Neural cell (in vitro differentiated cells): Measurements from ENCODE around the gene CMYA5. TPM values are rescaled to one million over a fixed set of nuclear protein-coding genes. Genes with fewer than 3 reads are reported as not detected.

Source experiments
- H2AFZ ChIP-seq: fragments of 200-600, 300-800 bp; sonication (generic), shearing (Covaris generic); 2 replicates; pipeline ENCODE4 v1.6.0; 2014; ENCODE audit warnings: low read depth, mild to moderate bottlenecking, antibody characterized with exemption, low read length, moderate library complexity
- H3F3A ChIP-seq: fragments of 200-600 bp; shearing (Covaris generic); 2 replicates; pipeline ENCODE4 v1.6.1; 2016; ENCODE audit warnings: mild to moderate bottlenecking, moderate library complexity, mixed read lengths, antibody characterized with exemption, low read length; ENCODE audit not compliant: insufficient read depth, poor library complexity, severe bottlenecking
- H3K27ac ChIP-seq: fragments of 200-600, 300-800 bp; sonication (generic), shearing (Covaris generic); 2 replicates; pipeline ENCODE4 v1.5.1; 2014; ENCODE audit warnings: mild to moderate bottlenecking, low read length, moderate library complexity
- H3K27me3 ChIP-seq: fragments of 300-800, 200-600 bp; sonication (generic), shearing (Covaris generic); 2 replicates; pipeline ENCODE4 v1.6.0; 2014; ENCODE audit warnings: mild to moderate bottlenecking, low read depth, low read length, moderate library complexity; ENCODE audit not compliant: insufficient read depth
- H3K36me3 ChIP-seq: fragments of 300-800, 200-600 bp; sonication (generic), shearing (Covaris generic); 2 replicates; pipeline ENCODE4 v1.5.1; 2014; ENCODE audit warnings: mild to moderate bottlenecking, antibody characterized with exemption, low read length, moderate library complexity; ENCODE audit not compliant: insufficient read depth
- H3K4me2 ChIP-seq: fragments of 300-800, 200-600 bp; sonication (generic), shearing (Covaris generic); 2 replicates; pipeline ENCODE4 v1.6.0; 2014; ENCODE audit warnings: mild to moderate bottlenecking, low read length
- H3K4me3 ChIP-seq: fragments of 300-800, 200-600 bp; sonication (generic), shearing (Covaris generic); 2 replicates; pipeline ENCODE4 v1.5.1; 2014; ENCODE audit warnings: mild to moderate bottlenecking, low read length, moderate library complexity
- H3K79me2 ChIP-seq: fragments of 200-600 bp; shearing (Covaris generic); replicated peaks from 2 replicates; pipeline ENCODE4 v1.6.0; 2014; ENCODE audit warnings: mild to moderate bottlenecking, low read length, moderate library complexity; ENCODE audit not compliant: insufficient read depth
- H3K9ac ChIP-seq: fragments of 300-800, 200-600 bp; sonication (generic), shearing (Covaris generic); 2 replicates; pipeline ENCODE4 v1.6.1; 2016; ENCODE audit warnings: mild to moderate bottlenecking, low read length, mixed read lengths
- H3K9me2 ChIP-seq: fragments of 200-600 bp; shearing (Covaris generic); 2 replicates; pipeline ENCODE4 v1.6.1; 2016; ENCODE audit warnings: mild to moderate bottlenecking, low read length, mixed read lengths; ENCODE audit not compliant: insufficient read depth
- H3K9me3 ChIP-seq: fragments of 200-600, 300-800 bp; sonication (generic), shearing (Covaris generic); 2 replicates; pipeline ENCODE4 v1.6.1; 2016; ENCODE audit warnings: mild to moderate bottlenecking, mixed run types, low read length, moderate library complexity, mixed read lengths
- H4K20me1 ChIP-seq: fragments of 200-600 bp; shearing (Covaris generic); 2 replicates; pipeline ENCODE4 v1.6.1; 2016; ENCODE audit warnings: mild to moderate bottlenecking, mixed run types; ENCODE audit not compliant: insufficient read depth
- EP300 ChIP-seq: fragments of 450-650 bp; conservative IDR thresholded peaks from 2 replicates; pipeline ENCODE4 v1.6.1; 2014; ENCODE audit warnings: antibody characterized with exemption, mild to moderate bottlenecking, moderate library complexity; ENCODE audit not compliant: poor library complexity, severe bottlenecking
- EZH2 ChIP-seq: fragments of 200-600, 300-800 bp; shearing (Covaris generic), sonication (generic); IDR thresholded peaks from 2 replicates; pipeline ENCODE4 v1.6.1; 2014; ENCODE audit warnings: antibody characterized with exemption, low read length, borderline replicate concordance, mild to moderate bottlenecking; ENCODE audit not compliant: insufficient read depth, poor library complexity, severe bottlenecking
- MXI1 ChIP-seq: fragments of 450-650 bp; conservative IDR thresholded peaks from 2 replicates; pipeline ENCODE4 v1.6.1; 2014; ENCODE audit warnings: antibody characterized with exemption, mild to moderate bottlenecking; ENCODE audit not compliant: poor library complexity, severe bottlenecking
- POLR2AphosphoS5 ChIP-seq: IDR thresholded peaks from 2 replicates; pipeline ENCODE4 v1.6.1; 2012
- RAD21 ChIP-seq: fragments of 450-650 bp; conservative IDR thresholded peaks from 2 replicates; pipeline ENCODE4 v1.6.1; 2014; ENCODE audit warnings: antibody characterized with exemption, mild to moderate bottlenecking, moderate library complexity
- SMC3 ChIP-seq: fragments of 450-650 bp; conservative IDR thresholded peaks from 2 replicates; pipeline ENCODE4 v1.6.1; 2014; ENCODE audit warnings: antibody characterized with exemption, mild to moderate bottlenecking, moderate library complexity; ENCODE audit not compliant: poor library complexity
- TAF1 ChIP-seq: IDR thresholded peaks from 2 replicates; pipeline ENCODE4 v1.6.1; 2012; ENCODE audit warnings: low read depth
- polyA plus RNA-seq: library from polyadenylated mRNA; depleted of rRNA; stranded (reverse); fragments of >200 nt; gene quantifications from 2 replicates; pipeline ENCODE4 v1.2.3, GENCODE V29; 2014
- TF ChIP-seq, protein P1 (sequence below): fragments of 450-650 bp; IDR thresholded peaks from 2 replicates; pipeline ENCODE4 v1.5.1; 2014; ENCODE audit warnings: antibody characterized with exemption, mild to moderate bottlenecking, moderate library complexity; ENCODE audit not compliant: poor library complexity, severe bottlenecking
- TF ChIP-seq, protein P2 (sequence below): IDR thresholded peaks from 2 replicates; pipeline ENCODE4 v1.6.1; 2012; ENCODE audit warnings: borderline replicate concordance

The CMYA5 gene
- polyA plus RNA-seq, 1 donor from 2014 or later = 0.30 TPM

DNA sequence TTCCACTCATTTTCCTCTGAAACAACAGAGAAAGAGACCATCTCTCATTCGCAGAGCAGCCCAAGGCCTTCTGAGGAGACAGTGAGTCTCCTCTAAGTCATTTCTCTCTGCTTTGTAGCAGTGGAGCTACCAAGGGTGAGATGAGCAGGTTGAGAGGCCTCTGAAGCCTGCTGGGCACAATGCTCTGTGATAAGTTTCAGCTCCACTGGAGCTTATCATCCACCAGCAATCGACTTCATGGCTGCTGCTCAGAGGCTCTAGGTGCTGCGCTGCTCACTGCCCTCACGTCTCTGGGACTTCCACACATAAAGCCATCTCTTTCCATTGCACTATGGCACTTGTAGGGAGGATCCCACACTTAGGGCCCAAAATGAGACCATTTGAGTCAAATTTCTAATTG lies 96.3 kb downstream of the CMYA5 start:
- Histone ChIP-seq H3K79me2 (no peaks in the 10 kb centered on the region), H3K36me3 (no peaks in the 10 kb centered on the region), H3K9me3 (no peaks in the 10 kb centered on the region), H4K20me1 (no peaks in the 10 kb centered on the region), H3K9ac (no peak overlapping the region), H3K27me3 (no peaks in the 10 kb centered on the region), H3F3A (no peaks in the 10 kb centered on the region), H3K9me2 (no peaks in the 10 kb centered on the region), H3K27ac (no peak overlapping the region), H2AFZ (no peak overlapping the region), H3K4me3 (no peak overlapping the region), H3K4me2 (no peak overlapping the region)
- TF ChIP-seq POLR2AphosphoS5 (no peak), RAD21 (no peak), TAF1 (no peak), MXI1 (no peak), SMC3 (no peak), EP300 (no peak), EZH2 (no peak)
- TF ChIP-seq, protein P1, sequence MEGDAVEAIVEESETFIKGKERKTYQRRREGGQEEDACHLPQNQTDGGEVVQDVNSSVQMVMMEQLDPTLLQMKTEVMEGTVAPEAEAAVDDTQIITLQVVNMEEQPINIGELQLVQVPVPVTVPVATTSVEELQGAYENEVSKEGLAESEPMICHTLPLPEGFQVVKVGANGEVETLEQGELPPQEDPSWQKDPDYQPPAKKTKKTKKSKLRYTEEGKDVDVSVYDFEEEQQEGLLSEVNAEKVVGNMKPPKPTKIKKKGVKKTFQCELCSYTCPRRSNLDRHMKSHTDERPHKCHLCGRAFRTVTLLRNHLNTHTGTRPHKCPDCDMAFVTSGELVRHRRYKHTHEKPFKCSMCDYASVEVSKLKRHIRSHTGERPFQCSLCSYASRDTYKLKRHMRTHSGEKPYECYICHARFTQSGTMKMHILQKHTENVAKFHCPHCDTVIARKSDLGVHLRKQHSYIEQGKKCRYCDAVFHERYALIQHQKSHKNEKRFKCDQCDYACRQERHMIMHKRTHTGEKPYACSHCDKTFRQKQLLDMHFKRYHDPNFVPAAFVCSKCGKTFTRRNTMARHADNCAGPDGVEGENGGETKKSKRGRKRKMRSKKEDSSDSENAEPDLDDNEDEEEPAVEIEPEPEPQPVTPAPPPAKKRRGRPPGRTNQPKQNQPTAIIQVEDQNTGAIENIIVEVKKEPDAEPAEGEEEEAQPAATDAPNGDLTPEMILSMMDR = no peak
- TF ChIP-seq, protein P2, sequence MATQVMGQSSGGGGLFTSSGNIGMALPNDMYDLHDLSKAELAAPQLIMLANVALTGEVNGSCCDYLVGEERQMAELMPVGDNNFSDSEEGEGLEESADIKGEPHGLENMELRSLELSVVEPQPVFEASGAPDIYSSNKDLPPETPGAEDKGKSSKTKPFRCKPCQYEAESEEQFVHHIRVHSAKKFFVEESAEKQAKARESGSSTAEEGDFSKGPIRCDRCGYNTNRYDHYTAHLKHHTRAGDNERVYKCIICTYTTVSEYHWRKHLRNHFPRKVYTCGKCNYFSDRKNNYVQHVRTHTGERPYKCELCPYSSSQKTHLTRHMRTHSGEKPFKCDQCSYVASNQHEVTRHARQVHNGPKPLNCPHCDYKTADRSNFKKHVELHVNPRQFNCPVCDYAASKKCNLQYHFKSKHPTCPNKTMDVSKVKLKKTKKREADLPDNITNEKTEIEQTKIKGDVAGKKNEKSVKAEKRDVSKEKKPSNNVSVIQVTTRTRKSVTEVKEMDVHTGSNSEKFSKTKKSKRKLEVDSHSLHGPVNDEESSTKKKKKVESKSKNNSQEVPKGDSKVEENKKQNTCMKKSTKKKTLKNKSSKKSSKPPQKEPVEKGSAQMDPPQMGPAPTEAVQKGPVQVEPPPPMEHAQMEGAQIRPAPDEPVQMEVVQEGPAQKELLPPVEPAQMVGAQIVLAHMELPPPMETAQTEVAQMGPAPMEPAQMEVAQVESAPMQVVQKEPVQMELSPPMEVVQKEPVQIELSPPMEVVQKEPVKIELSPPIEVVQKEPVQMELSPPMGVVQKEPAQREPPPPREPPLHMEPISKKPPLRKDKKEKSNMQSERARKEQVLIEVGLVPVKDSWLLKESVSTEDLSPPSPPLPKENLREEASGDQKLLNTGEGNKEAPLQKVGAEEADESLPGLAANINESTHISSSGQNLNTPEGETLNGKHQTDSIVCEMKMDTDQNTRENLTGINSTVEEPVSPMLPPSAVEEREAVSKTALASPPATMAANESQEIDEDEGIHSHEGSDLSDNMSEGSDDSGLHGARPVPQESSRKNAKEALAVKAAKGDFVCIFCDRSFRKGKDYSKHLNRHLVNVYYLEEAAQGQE = no peak

DNA sequence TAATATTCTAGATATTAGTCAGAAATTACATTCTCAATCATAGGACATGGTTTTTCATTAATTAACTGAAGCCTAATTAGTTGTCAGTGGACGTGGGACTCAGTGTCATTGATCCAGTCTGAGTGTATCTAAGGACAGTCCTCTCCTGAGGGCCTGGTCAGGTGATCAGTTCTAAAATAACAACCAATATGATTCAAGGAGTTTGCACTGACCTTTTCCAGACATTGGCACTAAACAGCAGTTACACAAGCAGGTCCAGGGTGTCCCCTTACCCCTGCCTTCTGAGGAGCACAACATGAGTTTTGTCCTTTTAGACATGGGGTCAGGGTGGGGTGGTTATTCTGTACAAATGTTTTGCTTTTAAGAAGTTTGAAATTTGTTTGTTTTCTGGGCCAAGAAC lies 97.8 kb downstream of the CMYA5 start:
- Histone ChIP-seq H3F3A (no peaks in the 10 kb centered on the region), H3K79me2 (no peaks in the 10 kb centered on the region), H3K9me2 (no peaks in the 10 kb centered on the region), H3K27me3 (no peaks in the 10 kb centered on the region), H3K36me3 (no peaks in the 10 kb centered on the region), H3K9me3 (no peaks in the 10 kb centered on the region), H4K20me1 (no peaks in the 10 kb centered on the region), H2AFZ (no peak overlapping the region), H3K4me3 (no peak overlapping the region), H3K4me2 (no peak overlapping the region), H3K27ac (no peak overlapping the region), H3K9ac (no peak overlapping the region)
- TF ChIP-seq EP300 (no peak), POLR2AphosphoS5 (no peak)

DNA sequence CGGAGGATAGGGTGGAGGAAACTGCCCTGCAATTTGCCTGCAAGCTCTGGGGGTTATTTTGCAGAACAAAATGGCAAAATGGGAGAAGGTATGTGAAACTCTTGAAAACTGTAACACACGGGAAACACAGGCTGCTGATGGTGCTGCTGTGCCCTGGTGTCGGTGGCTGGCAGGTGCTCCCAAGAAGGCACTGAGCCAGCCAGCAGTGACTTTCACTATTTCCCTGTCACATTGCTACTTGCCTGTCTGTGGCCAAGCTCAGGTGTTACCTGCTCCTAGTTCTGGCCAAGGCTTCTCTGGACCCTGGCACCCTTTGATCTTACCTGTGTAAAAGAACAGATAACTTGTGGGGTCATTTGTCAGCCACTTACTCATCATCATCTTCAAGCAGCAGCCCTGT lies 102.2 kb downstream of the CMYA5 start:
- Histone ChIP-seq H3K4me3 (no peak overlapping the region), H3K9ac (no peak overlapping the region), H3F3A (no peaks in the 10 kb centered on the region), H3K36me3 (no peaks in the 10 kb centered on the region), H3K27ac (no peak overlapping the region), H3K9me2 (no peaks in the 10 kb centered on the region), H3K27me3 (no peaks in the 10 kb centered on the region), H4K20me1 (no peaks in the 10 kb centered on the region), H3K79me2 (no peaks in the 10 kb centered on the region), H3K4me2 (no peak overlapping the region), H3K9me3 (no peaks in the 10 kb centered on the region), H2AFZ (no peak overlapping the region)
- no peak for TF ChIP-seq MXI1
- TF ChIP-seq TAF1 = no peak
- no peak for TF ChIP-seq RAD21
- no peak for TF ChIP-seq EZH2
- TF ChIP-seq, protein P1 = no peak
- TF ChIP-seq, protein P2 = no peak
- no peak for TF ChIP-seq EP300
- TF ChIP-seq POLR2AphosphoS5 = no peak
- TF ChIP-seq SMC3 = no peak
